ELF-1 (cell line): ENCODE data around the gene C1orf94.
"Not testable (repeated sequence)": the region's sequence is repeated elsewhere in the genome, so short reads cannot be mapped to it uniquely, and the experiment has no call there.

Experiments used
- DNase-seq: peaks from one replicate; pipeline ENCODE4 v3.0.0-alpha.2; 2016; ENCODE audit warnings: low read depth, low spot score

C1orf94 gene

GRCh38 chr1:34164771-34165391, 11.8 kb upstream of the C1orf94 start, which contains the start of gene CSMD2:
Gene CSMD2 (minus strand): TSS chr1:34165230. CDS start chr1:34165097, 133 bp downstream.
- DNase-seq: peak; percentile 53

DNA sequence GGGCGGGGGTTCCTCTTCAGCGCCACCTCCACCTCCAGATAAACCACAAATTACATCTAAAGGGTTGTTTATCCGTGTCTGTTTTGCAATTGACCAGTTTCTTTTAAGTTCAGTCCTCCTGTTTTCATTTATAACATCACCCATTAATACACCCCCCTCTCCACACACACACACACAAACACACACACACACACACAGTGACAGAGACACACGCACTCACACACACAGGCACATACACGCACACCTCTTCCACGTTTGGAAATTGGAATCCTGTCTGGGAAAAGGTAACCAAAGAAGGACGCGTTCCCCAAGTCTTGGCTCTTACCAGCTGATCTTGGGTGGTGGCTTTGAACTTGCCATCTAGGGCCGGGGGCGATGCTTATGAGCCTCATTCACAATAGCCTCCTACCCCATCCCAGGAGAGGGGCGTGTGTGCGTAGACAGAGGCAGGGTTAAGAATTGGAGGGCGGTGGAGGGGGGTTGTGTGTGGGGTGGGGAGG, 11.2 kb upstream of the C1orf94 start:
- peak; percentile 16 for DNase-seq

DNA sequence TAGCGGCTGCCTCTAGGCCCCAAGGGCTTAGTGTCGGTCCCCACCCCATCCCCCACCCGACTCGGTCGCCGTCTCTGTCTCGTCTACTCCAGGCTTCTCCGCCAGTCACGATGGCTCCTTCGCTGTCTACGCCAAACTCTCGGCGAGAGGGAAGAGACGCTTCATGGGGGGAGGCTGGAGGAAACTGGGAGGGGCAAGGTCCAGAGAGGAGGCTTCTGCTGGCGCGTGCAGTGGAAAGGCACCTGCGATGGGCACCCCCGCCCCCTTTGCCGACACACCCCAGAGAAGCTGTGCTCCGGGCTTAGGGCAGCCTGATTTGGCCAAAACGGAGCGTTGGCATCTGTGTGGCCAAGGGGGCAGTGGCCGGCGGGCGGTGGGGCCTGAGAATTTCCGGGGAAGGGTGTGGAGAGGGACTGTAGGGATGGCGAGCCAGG, 10.5 kb upstream of the C1orf94 start:
- DNase-seq: peak; percentile 22

DNA sequence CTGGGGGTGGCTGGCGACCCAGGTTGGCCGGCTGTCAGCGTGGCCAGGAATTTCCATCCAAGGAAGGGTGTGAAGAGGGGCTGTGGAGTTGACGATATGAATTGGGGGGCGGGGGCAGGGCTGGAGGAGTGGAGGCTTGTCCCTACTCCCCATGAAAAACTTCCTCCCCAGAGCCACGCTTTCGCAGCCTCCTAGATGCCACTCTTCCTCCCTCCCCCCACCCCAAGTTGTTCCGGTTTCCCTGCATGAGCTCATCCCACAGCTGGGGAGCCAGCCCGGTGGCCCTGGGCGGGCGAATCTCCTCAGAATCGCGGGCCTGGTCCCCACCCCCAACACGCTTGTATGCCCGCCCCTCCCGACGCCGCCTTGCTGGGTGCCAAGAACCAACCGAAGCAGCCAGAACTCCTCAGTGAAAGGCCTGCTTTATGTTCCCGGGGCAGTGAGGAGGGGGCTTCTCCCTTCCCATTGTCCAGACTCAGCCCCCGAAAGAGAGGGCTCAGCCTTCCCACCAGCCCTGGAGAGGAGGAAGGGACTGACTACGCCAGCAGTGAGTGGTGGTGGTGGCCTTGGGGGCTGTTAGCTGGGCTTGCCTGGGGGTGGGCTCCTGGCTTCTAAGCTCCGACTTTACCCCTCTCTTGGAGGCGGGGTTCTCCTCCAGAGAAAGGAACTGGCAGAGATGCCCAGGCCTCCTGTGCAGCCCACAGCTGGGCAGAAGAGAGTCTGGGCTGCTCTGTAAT, 9.9 kb upstream of the C1orf94 start:
- DNase-seq: peak; percentile 37

DNA sequence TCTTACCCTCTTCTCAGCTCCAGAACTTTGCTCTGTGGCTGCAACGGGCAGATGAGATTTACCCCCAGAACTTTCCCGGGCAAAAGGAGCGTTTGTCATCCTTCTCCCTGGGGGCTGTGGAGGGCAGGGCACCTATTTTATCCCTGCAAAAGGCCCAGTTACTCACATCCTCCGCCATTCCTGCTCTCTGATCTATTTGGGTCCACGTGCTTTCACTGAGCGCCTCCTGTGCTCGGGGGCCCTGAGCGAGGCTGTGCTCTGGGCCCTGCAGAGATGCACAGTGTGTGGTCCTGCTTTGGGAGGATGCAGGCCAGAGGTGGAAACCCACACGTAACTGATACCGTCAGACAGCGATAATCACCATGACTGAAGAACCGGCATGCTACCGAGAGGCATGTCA, 9.3 kb upstream of the C1orf94 start:
- no peak for DNase-seq

GRCh38 chr1:34175744-34176143, 963 bp upstream of the C1orf94 start:
- DNase-seq: no peak

- peak; percentile 11 for DNase-seq
Observed at GRCh38 chr1:34178072-34178471, 1.4 kb downstream of the C1orf94 start.

DNA sequence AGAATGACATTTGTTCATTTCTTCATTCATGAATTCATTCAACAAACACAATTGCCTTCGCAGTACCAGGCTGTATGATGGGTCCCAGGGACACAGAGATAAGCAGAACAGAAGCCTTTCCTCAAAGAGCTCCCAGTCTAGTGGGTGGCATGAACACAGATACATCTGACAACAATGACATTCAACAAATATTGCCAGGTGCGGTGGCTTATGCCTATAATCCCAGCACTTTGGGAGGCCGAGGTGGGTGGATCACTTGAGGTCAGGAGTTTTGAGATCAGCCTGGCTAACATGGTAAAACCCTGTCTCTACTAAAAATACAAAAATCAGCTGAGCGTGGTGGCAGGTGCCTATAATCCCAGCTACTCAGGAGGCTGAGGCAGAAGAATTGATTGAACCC, 6.7 kb downstream of the C1orf94 start:
- DNase-seq: not testable (repeated sequence)

DNA sequence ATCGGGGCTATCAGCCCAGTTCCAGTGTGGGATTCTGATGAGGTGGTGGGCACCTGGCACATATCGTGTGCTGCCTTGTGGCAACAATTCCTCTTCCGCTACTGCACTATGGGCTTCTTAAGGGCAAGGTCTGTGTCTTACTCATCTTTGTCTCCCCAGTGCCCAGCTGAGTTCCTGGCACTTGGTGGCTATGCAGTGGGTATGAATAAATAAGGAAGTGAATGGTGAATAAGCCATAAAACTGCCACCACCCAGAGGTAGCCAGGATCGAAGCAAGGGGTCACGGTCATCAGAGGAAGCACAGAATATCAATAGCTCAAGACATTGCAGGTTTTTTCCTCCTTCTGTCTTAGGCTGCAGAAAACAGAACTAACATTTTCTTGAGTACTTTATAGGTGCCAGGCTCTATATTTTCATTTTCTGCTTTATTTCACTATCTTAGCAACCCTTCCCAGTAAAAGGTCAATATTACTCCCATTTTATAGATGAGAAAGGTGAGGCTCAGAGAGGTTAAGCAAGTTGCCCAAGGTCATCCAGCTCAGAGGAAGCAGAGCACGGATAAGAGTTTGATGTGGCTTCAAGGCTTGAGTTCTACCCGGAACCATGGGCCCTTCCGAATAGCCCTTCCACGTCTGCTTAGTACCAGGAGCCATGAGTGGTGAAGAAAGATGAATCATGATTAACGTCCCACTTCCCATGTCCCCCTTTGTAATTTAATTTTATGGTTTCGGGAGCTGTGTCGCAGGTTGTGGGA, 10.2 kb downstream of the C1orf94 start:
- no peak for DNase-seq

GRCh38 chr1:34188418-34188817, 11.7 kb downstream of the C1orf94 start:
- DNase-seq: peak; percentile 77

GRCh38 chr1:34188985-34189384, 12.3 kb downstream of the C1orf94 start:
- no peak for DNase-seq

DNA sequence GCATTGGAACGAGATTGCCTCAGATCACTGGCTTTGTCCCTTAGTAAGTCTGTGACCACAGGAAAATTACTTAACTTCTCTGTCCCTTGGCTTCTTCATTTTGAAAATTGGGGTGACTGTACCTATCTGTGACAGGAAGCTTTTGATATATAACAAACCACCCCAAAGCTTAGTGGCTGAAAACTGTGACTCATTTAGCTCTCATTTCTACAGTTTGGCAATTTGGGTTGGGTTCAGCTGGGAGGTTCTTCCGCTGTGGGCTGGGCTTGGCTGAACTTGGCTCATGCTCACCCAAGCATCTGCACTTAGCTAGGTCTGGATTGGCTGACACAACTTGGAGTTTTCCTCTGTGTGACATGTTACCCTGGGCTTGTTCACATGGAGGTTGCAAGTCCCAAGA, 14.0 kb downstream of the C1orf94 start:
- DNase-seq: no peak

GRCh38 chr1:34192621-34193020, 15.9 kb downstream of the C1orf94 start:
- DNase-seq: peak; percentile 81

GRCh38 chr1:34199927-34200326, 23.2 kb downstream of the C1orf94 start:
- DNase-seq: no peak

DNA sequence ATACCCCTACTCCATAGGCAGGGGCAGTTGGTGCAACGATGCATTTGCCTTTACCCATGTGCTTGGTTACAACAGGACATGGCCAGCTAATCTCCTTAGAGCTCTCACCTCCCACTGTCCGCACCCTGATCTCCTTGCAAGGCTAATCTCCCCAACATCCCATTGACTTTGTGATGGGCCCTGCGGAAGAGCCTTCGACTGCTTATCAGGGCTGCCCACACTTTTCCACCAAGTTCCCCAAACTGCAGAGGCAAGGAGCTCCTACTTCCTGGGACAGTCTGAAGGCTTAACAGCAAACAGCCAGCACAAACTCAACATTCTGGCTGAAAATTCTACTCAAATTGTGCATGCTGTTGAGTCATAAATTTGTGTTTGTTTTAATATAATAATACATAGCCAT, 36.0 kb downstream of the C1orf94 start:
- DNase-seq: no peak

DNA sequence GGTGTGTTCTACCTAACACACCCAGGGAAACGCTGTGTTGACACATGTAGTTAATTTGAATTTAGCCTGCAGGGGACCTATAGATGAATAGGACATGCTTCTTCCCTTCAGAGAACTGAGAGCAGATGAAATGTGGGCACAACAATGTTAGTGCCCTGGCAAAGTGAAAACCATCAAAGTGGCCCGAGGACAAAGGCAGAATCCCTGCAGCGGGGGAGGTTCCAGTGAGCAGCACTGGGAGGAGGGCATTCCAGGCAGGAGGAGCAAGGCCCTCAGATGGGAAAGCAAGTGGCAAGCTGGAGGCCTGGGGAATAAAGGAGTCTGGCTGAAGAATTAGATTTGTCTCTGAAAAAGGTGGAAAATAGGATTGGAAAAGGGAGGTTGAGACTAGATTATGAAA, 37.2 kb downstream of the C1orf94 start:
- DNase-seq: peak; percentile 62

DNA sequence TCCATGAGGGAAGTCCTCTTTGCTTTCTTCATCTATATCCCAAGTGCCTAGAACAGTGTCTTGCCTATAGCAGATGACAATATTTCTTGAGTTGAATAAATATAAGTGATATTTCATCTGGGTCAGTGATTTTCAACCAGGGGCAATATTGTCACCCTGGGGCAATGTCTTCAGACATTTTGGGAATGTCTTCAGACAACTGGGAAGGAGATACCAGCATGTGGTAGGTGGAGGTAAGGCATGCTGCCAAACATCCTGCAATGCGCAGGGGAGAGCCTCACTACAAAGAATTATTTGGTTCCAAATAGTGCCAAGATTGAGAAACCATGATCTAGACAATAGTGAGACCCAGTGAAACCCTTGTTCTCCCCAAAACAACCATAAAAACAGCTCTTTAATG, 54.7 kb downstream of the C1orf94 start:
- DNase-seq: no peak

GRCh38 chr1:34235594-34235993, 58.9 kb downstream of the C1orf94 start:
- DNase-seq: no peak

DNA sequence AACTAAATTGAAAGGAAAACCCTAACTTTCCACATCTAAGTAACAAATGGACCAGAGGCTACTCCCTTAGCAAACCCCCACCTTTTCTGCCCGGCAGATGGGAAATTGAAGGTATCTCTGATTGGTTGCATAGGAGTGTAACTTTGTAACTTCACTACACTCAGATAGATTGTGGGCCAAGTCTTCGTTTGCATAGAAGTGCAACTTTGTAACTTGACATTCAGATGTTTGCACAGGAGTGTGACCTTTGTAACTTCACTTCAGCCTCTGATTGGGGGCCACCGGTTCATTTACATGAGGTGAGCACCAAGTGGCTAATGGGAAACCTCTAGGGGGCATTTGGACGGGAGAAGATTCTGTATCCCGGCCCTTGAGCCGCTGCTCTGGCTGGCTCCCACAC, 59.4 kb downstream of the C1orf94 start:
- no peak for DNase-seq

DNA sequence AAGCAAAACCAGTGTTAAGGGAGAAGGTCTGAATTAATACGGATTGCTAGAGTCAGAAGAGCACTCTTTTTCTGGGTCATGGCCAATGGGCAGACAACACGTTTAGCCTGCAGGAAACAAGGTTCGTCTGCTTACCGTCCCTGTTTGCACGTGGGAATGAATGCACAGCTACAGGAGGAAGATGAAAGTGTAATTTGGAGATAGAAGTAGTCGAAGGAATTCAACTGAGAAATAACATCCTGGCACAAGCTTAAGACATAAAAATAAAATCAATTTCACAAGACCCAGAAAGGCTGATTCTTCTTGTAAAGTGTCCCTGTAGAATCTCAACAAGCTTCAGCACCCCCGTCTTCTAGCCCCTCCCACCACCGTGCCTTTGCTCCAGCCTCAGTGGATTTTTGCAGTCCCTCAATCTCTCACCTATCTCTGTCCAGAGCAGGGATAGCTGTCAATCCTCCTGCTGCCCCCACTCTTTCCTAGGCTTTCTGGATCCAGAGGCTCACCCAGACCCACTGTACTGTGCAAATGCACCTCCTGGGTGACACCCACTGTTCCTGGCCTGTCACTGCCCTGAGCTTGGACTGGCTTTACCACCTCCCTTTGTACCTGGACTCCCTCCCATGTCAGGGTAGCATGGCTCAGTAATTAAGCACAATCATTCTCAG, 60.6 kb downstream of the C1orf94 start:
- no peak for DNase-seq

DNA sequence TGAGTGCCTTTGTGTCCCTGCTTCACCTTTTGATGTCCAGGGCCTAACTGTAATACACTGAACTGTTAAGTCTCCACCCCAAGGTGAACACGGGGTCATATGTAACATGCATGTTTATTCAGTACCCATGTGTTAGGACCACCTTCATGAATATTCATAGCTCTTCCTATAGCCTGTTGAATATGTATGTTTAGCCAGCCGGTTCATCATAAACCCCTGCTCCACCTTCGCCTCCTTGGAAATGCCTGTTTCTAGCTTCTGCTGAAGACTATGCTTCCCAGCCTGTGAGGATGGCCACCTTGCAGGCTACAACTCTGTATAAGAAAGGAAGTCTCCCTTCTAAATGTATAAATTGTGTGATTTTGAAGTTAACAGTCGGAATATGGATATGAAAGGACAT, 69.3 kb downstream of the C1orf94 start:
- DNase-seq: no peak

- no peak for DNase-seq
Observed at GRCh38 chr1:34250342-34250741, 73.6 kb downstream of the C1orf94 start.
